BLaER1 treated with 17β-estradiol and CSF1 and Interleukin-3, amounts not matched to agents 10 nM and 100 nM (cell line): Measurements from ENCODE around the gene TRIM29.

Source experiments
- H3K27ac ChIP-seq, 11 experiments: shearing (Covaris generic); formaldehyde crosslinking; 2 replicates each; pipeline ENCODE4 v1.8.1; 2022
- H3K27me3 ChIP-seq, 11 experiments: shearing (Covaris generic); formaldehyde crosslinking; 2 replicates each; pipeline ENCODE4 v1.8.1; 2022
- H3K36me3 ChIP-seq, 11 experiments: shearing (Covaris generic); formaldehyde crosslinking; 2 replicates each; pipeline ENCODE4 v1.8.1; 2022
- H3K4me1 ChIP-seq, 10 experiments: shearing (Covaris generic); formaldehyde crosslinking; 2 replicates each; pipeline ENCODE4 v1.8.1; 2022
- H3K4me2 ChIP-seq, 11 experiments: shearing (Covaris generic); formaldehyde crosslinking; 2 replicates each; pipeline ENCODE4 v1.8.1; 2022
- H3K4me3 ChIP-seq, 10 experiments: shearing (Covaris generic); formaldehyde crosslinking; 2 replicates each; pipeline ENCODE4 v1.8.1; 2022
- H3K9ac ChIP-seq, 11 experiments: shearing (Covaris generic); formaldehyde crosslinking; 2 replicates each; pipeline ENCODE4 v1.8.1; 2022
- H3K9me3 ChIP-seq, 11 experiments: shearing (Covaris generic); formaldehyde crosslinking; replicated peaks in 1 of 11; 2 replicates each; pipeline ENCODE4 v1.8.1; 2022
- H4K20me1 ChIP-seq, 11 experiments: shearing (Covaris generic); formaldehyde crosslinking; 2 replicates each; pipeline ENCODE4 v1.8.1; 2022
- Cebpa-rat ChIP-seq, 11 experiments: shearing (Covaris generic); IDR thresholded peaks; 2 replicates each; pipeline ENCODE4 v1.8.1; 2022

Gene TRIM29

GRCh38 chr11:120112174-120112796, 25.6 kb downstream of the TRIM29 start:
- Histone ChIP-seq H3K27ac (no peak overlapping the region), H3K9me3 (no peaks in the 10 kb centered on the region), H4K20me1 (peaks cover 0 to 16% (median 0%) of the 10 kb centered on the region in 11 experiments; a peak in 5 of 22 replicates), H3K4me3 (no peak overlapping the region), H3K36me3 (no peaks in the 10 kb centered on the region), H3K4me2 (no peak overlapping the region), H3K4me1 (peaks cover 0 to 16% (median 8%) of the 10 kb centered on the region in 10 experiments; a peak in 12 of 20 replicates), H3K27me3 (no peaks in the 10 kb centered on the region), H3K9ac (no peak overlapping the region)
- no peak for TF ChIP-seq Cebpa-rat (IDR thresholded peaks at IDR 0.05)

DNA sequence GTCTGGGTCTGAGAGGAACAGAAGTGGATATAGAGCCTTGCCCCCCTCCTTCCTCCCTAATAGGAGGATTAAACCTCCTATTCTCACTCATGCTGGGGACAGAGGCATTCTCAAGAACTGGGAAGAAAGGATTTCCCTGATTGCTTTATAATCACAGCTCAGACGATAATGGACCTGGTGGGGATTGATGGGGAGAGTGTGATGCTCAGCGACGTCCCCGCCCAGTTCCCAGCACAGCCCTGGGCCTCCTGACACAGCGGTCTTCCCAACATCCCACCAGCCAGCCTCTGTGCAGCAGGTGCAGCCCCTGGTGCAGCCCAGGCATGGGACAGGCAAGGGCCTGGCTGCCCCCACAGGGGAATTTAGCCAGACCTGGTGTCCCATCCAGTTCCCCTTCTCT, 28.4 kb downstream of the TRIM29 start:
- Histone ChIP-seq H3K9me3 (no peaks in the 10 kb centered on the region), H3K27ac (no peak overlapping the region), H3K27me3 (no peaks in the 10 kb centered on the region), H3K4me1 (peaks cover 0 to 16% (median 6%) of the 10 kb centered on the region in 10 experiments; a peak in 9 of 20 replicates), H4K20me1 (peaks cover 0 to 21% (median 0%) of the 10 kb centered on the region in 11 experiments; a peak in 5 of 22 replicates), H3K9ac (no peak overlapping the region), H3K4me2 (no peak overlapping the region), H3K36me3 (no peaks in the 10 kb centered on the region), H3K4me3 (no peak overlapping the region)
- TF ChIP-seq Cebpa-rat (IDR thresholded peaks at IDR 0.05), result no peak

DNA sequence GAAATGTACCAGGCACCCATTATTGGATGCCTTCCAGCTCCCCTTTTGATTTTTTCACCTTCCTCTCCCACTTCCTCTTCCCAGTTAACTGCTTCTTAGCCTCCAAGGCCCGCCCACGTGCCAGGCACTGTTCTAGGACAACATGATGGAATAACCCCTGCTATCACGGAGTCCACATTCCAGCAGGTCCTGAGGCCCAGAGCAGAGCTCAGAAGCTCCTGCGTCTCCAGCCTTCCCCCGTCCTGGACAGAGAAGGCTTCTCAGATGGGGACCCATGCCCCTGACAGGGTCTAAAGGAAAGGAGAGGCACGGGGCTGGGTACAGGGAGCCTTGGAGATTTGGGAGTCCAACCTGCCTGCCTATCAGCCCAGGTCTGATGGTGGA, 29.1 kb downstream of the TRIM29 start:
- Histone ChIP-seq H3K4me3 (no peak overlapping the region), H3K4me1 (peaks cover 0 to 16% (median 6%) of the 10 kb centered on the region in 10 experiments; a peak in 9 of 20 replicates), H3K4me2 (0 out of 22 replicates have a peak overlapping the region, but pooled peaks of 1 of the 11 experiments have one; percentile 20), H3K9ac (peak overlapping the region in 3 of 11 experiments; percentile 18 to 42 (median 36); a peak in 2 of 22 replicates), H3K27ac (no peak overlapping the region), H3K9me3 (no peaks in the 10 kb centered on the region), H3K36me3 (no peaks in the 10 kb centered on the region), H3K27me3 (no peaks in the 10 kb centered on the region), H4K20me1 (peaks cover 0 to 21% (median 0%) of the 10 kb centered on the region in 11 experiments; a peak in 4 of 22 replicates)
- no peak for TF ChIP-seq Cebpa-rat (IDR thresholded peaks at IDR 0.05)

GRCh38 chr11:120108154-120108784, 29.6 kb downstream of the TRIM29 start:
- no peak for TF ChIP-seq Cebpa-rat (IDR thresholded peaks at IDR 0.05)
- Histone ChIP-seq H3K4me3 (no peak overlapping the region), H3K27me3 (no peaks in the 10 kb centered on the region)

GRCh38 chr11:120107692-120108091, 30.2 kb downstream of the TRIM29 start:
- Histone ChIP-seq H3K9me3 (no peaks in the 10 kb centered on the region), H3K4me1 (peaks cover 0 to 16% (median 6%) of the 10 kb centered on the region in 10 experiments; a peak in 9 of 20 replicates), H4K20me1 (peaks cover 0 to 21% (median 0%) of the 10 kb centered on the region in 11 experiments; a peak in 3 of 22 replicates), H3K36me3 (no peaks in the 10 kb centered on the region), H3K27ac (no peak overlapping the region), H3K4me2 (no peak overlapping the region), H3K27me3 (no peaks in the 10 kb centered on the region), H3K4me3 (no peak overlapping the region), H3K9ac (no peak overlapping the region)
- TF ChIP-seq Cebpa-rat (IDR thresholded peaks at IDR 0.05), result no peak

More at GRCh38 chr11:120108154-120108784, 29.6 kb downstream of the TRIM29 start:
- Histone ChIP-seq H3K9ac (peak overlapping the region in 3 of 11 experiments; percentile 18 to 36 (median 31); a peak in 2 of 22 replicates), H3K27ac (no peak overlapping the region), H3K36me3 (no peaks in the 10 kb centered on the region), H4K20me1 (peaks cover 0 to 21% (median 0%) of the 10 kb centered on the region in 11 experiments; a peak in 4 of 22 replicates), H3K4me2 (0 out of 22 replicates have a peak overlapping the region, but pooled peaks of 1 of the 11 experiments have one; percentile 20), H3K4me1 (peaks cover 0 to 16% (median 6%) of the 10 kb centered on the region in 10 experiments; a peak in 9 of 20 replicates), H3K9me3 (no peaks in the 10 kb centered on the region)

GRCh38 chr11:120106354-120107150, 31.4 kb downstream of the TRIM29 start:
- no peak overlapping the region for H3K4me3 ChIP-seq
- no peaks in the 10 kb centered on the region for H3K36me3 ChIP-seq
- no peaks in the 10 kb centered on the region for H3K27me3 ChIP-seq
- no peaks in the 10 kb centered on the region for H3K9me3 ChIP-seq
- H3K4me1 ChIP-seq, result peaks cover 0 to 16% (median 6%) of the 10 kb centered on the region in 10 experiments; a peak in 9 of 20 replicates
- H3K27ac ChIP-seq, result no peak overlapping the region
- TF ChIP-seq Cebpa-rat (IDR thresholded peaks at IDR 0.05), result no peak
- H4K20me1 ChIP-seq, result peaks cover 0 to 21% (median 0%) of the 10 kb centered on the region in 11 experiments; a peak in 3 of 22 replicates
- no peak overlapping the region for H3K9ac ChIP-seq
- peak overlapping the region in 4 of 11 experiments; percentile 4 to 29 (median 16); a peak in 6 of 22 replicates for H3K4me2 ChIP-seq

DNA sequence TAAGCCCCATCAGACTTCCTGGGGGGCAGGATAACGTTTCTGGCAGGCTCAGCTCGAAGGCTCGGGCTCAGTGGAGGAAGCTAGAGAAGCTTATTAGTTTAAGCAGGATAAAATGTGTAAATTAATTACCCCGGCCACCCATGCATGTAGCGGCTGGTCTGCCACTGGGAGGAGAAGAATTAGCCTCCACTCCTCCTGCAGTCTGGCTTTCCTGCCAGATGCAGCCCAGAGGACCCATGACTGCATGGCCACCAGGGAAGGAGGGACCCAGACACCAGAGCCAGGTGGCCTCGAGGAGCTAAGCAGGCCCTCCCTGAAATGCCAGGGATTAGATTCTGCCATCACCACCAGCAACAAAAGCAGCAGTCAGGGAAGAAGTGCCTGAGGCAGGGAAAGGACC, 32.3 kb downstream of the TRIM29 start:
- Histone ChIP-seq H4K20me1 (peaks cover 0 to 14% (median 0%) of the 10 kb centered on the region in 11 experiments; a peak in 3 of 22 replicates), H3K27me3 (no peaks in the 10 kb centered on the region), H3K4me1 (peaks cover 0 to 16% (median 6%) of the 10 kb centered on the region in 10 experiments; a peak in 9 of 20 replicates), H3K9me3 (no peaks in the 10 kb centered on the region), H3K9ac (no peak overlapping the region), H3K4me3 (no peak overlapping the region), H3K4me2 (no peak overlapping the region), H3K27ac (no peak overlapping the region), H3K36me3 (no peaks in the 10 kb centered on the region)
- no peak for TF ChIP-seq Cebpa-rat (IDR thresholded peaks at IDR 0.05)

DNA sequence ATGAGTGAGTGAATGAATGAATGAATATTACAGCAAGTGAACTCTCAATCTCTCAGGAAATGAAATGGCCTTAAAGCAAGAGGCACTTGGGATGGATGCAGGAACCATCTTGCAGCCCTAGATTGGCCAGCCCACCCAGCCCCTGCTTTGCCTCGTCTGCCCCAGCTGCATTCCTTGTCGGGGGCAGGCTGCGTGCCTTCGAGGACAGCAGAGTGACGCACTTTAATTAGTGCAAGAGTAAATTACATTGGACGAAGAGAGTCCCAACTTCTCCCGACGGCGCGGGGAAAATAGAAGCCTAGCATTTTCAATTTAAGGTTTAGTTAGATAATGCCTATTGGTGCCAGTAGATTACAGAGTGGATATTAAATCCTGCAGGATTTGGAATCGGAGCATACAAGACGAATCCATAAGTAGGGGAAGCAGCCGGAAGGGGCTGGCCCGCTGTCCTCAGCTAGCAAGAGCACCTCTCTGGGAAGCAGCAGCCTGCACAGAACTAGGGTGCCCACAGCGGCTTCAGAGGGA, 33.8 kb downstream of the TRIM29 start:
- Histone ChIP-seq H4K20me1 (peaks cover 0 to 16% (median 0%) of the 10 kb centered on the region in 11 experiments; a peak in 3 of 22 replicates), H3K4me1 (peaks cover 0 to 16% (median 6%) of the 10 kb centered on the region in 10 experiments; a peak in 9 of 20 replicates), H3K27me3 (no peaks in the 10 kb centered on the region), H3K9ac (no peak overlapping the region), H3K36me3 (no peaks in the 10 kb centered on the region), H3K27ac (no peak overlapping the region), H3K4me3 (no peak overlapping the region), H3K9me3 (no peaks in the 10 kb centered on the region), H3K4me2 (no peak overlapping the region)
- no peak for TF ChIP-seq Cebpa-rat (IDR thresholded peaks at IDR 0.05)
